MM.1S (cell line): ENCODE results near the gene AUTS2.

Experiments
- DNase-seq: peaks from one replicate; pipeline ENCODE4 v3.0.0-alpha.2; 2015
- H2AFZ ChIP-seq: fragments of 300-600 bp; sonication (generic); 2 replicates; pipeline ENCODE4 v1.6.0; 2016; ENCODE audit warnings: antibody characterized with exemption, low read length
- H3F3A ChIP-seq: fragments of 300-600 bp; sonication (generic); 2 replicates; pipeline ENCODE4 v1.6.1; 2016; ENCODE audit warnings: mild to moderate bottlenecking, antibody characterized with exemption, low read length, moderate library complexity, mixed read lengths; ENCODE audit not compliant: insufficient read depth
- H3K27ac ChIP-seq: fragments of 300-600 bp; sonication (generic); 2 replicates; pipeline ENCODE4 v1.5.1; 2016; ENCODE audit warnings: mild to moderate bottlenecking, low read length
- H3K27me3 ChIP-seq: fragments of 300-600 bp; sonication (generic); replicated peaks from 2 replicates; pipeline ENCODE4 v1.6.0; 2016; ENCODE audit warnings: low read length; ENCODE audit not compliant: insufficient read depth
- H3K36me3 ChIP-seq: fragments of 300-600 bp; sonication (generic); replicated peaks from 2 replicates; pipeline ENCODE4 v1.6.1; 2016; ENCODE audit warnings: mild to moderate bottlenecking, low read length, mixed read lengths; ENCODE audit not compliant: insufficient read depth
- H3K4me1 ChIP-seq: fragments of 300-600 bp; sonication (generic); 2 replicates; pipeline ENCODE4 v1.6.1; 2016; ENCODE audit warnings: low read length, mixed read lengths
- H3K4me2 ChIP-seq: fragments of 300-600 bp; sonication (generic); 2 replicates; pipeline ENCODE4 v1.6.0; 2016; ENCODE audit warnings: low read depth, low read length
- H3K4me3 ChIP-seq: fragments of 300-600 bp; sonication (generic); 2 replicates; pipeline ENCODE4 v1.5.1; 2016; ENCODE audit warnings: low read length, mixed read lengths
- H3K79me2 ChIP-seq: fragments of 300-600 bp; sonication (generic); 2 replicates; pipeline ENCODE4 v1.6.1; 2016; ENCODE audit warnings: mixed run types, low read length, mixed read lengths
- H3K9ac ChIP-seq: fragments of 300-600 bp; sonication (generic); 2 replicates; pipeline ENCODE4 v1.6.1; 2016; ENCODE audit warnings: low read length, mixed read lengths
- H3K9me2 ChIP-seq: fragments of 300-600 bp; sonication (generic); replicated peaks from 2 replicates; pipeline ENCODE4 v1.6.1; 2016; ENCODE audit warnings: mild to moderate bottlenecking, low read length, mixed read lengths; ENCODE audit not compliant: insufficient read depth
- H3K9me3 ChIP-seq: fragments of 300-600 bp; sonication (generic); replicated peaks from 2 replicates; pipeline ENCODE4 v1.6.1; 2016; ENCODE audit warnings: mild to moderate bottlenecking, low read length, mixed read lengths; ENCODE audit not compliant: insufficient read depth
- H4K20me1 ChIP-seq: fragments of 300-600 bp; sonication (generic); 2 replicates; pipeline ENCODE4 v1.6.1; 2016; ENCODE audit warnings: mild to moderate bottlenecking, low read length, moderate library complexity, mixed read lengths; ENCODE audit not compliant: insufficient read depth
- CTCF ChIP-seq: fragments of 300-600 bp; sonication (generic); IDR thresholded peaks from 2 replicates; pipeline ENCODE4 v1.5.1; 2016; ENCODE audit warnings: antibody characterized with exemption, low read length, mixed read lengths
- EZH2 ChIP-seq: fragments of 300-600 bp; sonication (generic); optimal IDR thresholded peaks from 2 replicates; pipeline ENCODE3; 2017; ENCODE audit warnings: low read depth, mild to moderate bottlenecking, antibody characterized with exemption, low read length, mixed read lengths
- EZH2phosphoT487 ChIP-seq: fragments of 300-600 bp; sonication (generic); IDR thresholded peaks from 2 replicates; pipeline ENCODE4 v1.6.1; 2018; ENCODE audit warnings: antibody characterized with exemption, low read length

AUTS2 gene

GRCh38 chr7:70393956-70394355 is 795.7 kb downstream of the AUTS2 start:
- Histone ChIP-seq H3K4me1 (no peaks in the 10 kb centered on the region), H4K20me1 (no peaks in the 10 kb centered on the region), H3K4me3 (no peak overlapping the region), H3F3A (no peaks in the 10 kb centered on the region), H3K27ac (no peak overlapping the region), H3K9ac (no peak overlapping the region), H3K27me3 (no peaks in the 10 kb centered on the region), H3K79me2 (no peaks in the 10 kb centered on the region), H3K9me2 (no peaks in the 10 kb centered on the region), H3K4me2 (no peak overlapping the region), H3K36me3 (no peaks in the 10 kb centered on the region), H3K9me3 (no peaks in the 10 kb centered on the region), H2AFZ (no peak overlapping the region)
- TF ChIP-seq EZH2 = no peak
- TF ChIP-seq CTCF = no peak
- no peak for TF ChIP-seq EZH2phosphoT487
- no peak for DNase-seq

- Histone ChIP-seq H3K36me3 (no peaks in the 10 kb centered on the region), H3K27ac (no peak overlapping the region), H3K4me3 (no peak overlapping the region), H3K4me1 (no peaks in the 10 kb centered on the region), H3K27me3 (no peaks in the 10 kb centered on the region), H2AFZ (no peak overlapping the region), H3K9me2 (no peaks in the 10 kb centered on the region), H4K20me1 (no peaks in the 10 kb centered on the region), H3K4me2 (no peak overlapping the region), H3K79me2 (no peaks in the 10 kb centered on the region), H3F3A (no peaks in the 10 kb centered on the region), H3K9me3 (no peaks in the 10 kb centered on the region), H3K9ac (no peak overlapping the region)
- no peak for DNase-seq
- TF ChIP-seq EZH2 (no peak), CTCF (no peak), EZH2phosphoT487 (no peak)
These were observed 802.6 kb downstream of the AUTS2 start for GRCh38 chr7:70400829-70401380.

DNA sequence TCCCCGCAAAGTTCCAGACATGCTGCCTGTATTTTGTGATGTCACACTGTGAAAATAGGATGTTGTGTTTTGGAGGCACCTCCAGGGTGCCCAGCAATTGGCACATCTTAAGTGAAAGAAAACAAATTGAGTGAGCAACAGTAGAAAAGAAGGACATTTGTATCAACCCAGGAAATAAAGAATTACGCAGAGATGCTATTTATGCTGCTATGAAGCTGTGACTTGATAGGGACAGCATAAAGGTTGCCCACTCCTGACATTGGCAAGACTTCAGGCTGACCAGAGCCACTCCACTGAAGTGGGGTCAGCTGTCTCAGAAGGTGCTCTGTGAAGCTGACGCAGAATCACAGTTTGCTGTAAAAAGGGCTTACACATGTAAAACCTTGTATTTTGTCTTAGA is 803.8 kb downstream of the AUTS2 start:
- no peak for DNase-seq
- no peak overlapping the region for H3K4me2 ChIP-seq
- H3K9ac ChIP-seq = no peak overlapping the region

More for the DNA sequence above, 803.8 kb downstream of the AUTS2 start:
- no peaks in the 10 kb centered on the region for H3F3A ChIP-seq
- H2AFZ ChIP-seq = no peak overlapping the region
- no peaks in the 10 kb centered on the region for H3K79me2 ChIP-seq
- no peaks in the 10 kb centered on the region for H4K20me1 ChIP-seq
- no peaks in the 10 kb centered on the region for H3K36me3 ChIP-seq
- H3K4me1 ChIP-seq = no peaks in the 10 kb centered on the region
- no peak overlapping the region for H3K4me3 ChIP-seq
- H3K9me2 ChIP-seq = no peaks in the 10 kb centered on the region
- H3K9me3 ChIP-seq = no peaks in the 10 kb centered on the region
- no peaks in the 10 kb centered on the region for H3K27me3 ChIP-seq
- no peak for TF ChIP-seq EZH2
- TF ChIP-seq EZH2phosphoT487 = no peak
- TF ChIP-seq CTCF = no peak
- no peak overlapping the region for H3K27ac ChIP-seq
